IMR-90 (cell line): ENCODE results near the gene KIDINS220. TPM values are rescaled to one million over a fixed set of nuclear protein-coding genes. Genes with fewer than 3 reads are reported as not detected.

Source experiments
- ATAC-seq: fragments of 200-7000 bp; cut with Tn5 transposase; 2 replicates; pipeline ENCODE4 v1.9.1; 2020; ENCODE audit warnings: low read depth, mild to moderate bottlenecking, moderate library complexity
- BruUV-seq: library from RNA; stranded (reverse); fragments of 400-500 nt; replicated peaks from 2 replicates; lab custom pipeline; 2021; lab: Mats Ljungman, UMichigan
- CTCF ChIA-PET: fragments of 300-600 bp; formaldehyde crosslinking; extraction: SDS; loops from one replicate; lab custom pipeline; 2021; ENCODE audit warnings: antibody characterized with exemption; lab: Yijun Ruan, JAX
- POLR2A ChIA-PET: fragments of 300-600 bp; sonication (Branson Sonifier 250); formaldehyde crosslinking; loops from one replicate; lab custom pipeline; 2022; ENCODE audit warnings: antibody characterized with exemption; ENCODE audit not compliant: unreplicated experiment; lab: Charles Lee
- DNase-seq: peaks from one replicate; pipeline ENCODE4 v3.0.0; 2013
- H2AFZ ChIP-seq: replicated peaks from 2 replicates; pipeline ENCODE3; 2013; ENCODE audit warnings: low read length, mild to moderate bottlenecking; ENCODE audit not compliant: poor library complexity
- H2AK5ac ChIP-seq: 2 replicates; pipeline ENCODE4 v1.6.1; 2013; ENCODE audit warnings: low read depth, low read length, inconsistent platforms
- H2AK9ac ChIP-seq: replicated peaks from 2 replicates; pipeline ENCODE3; 2013; ENCODE audit warnings: mild to moderate bottlenecking, low read depth, low read length, moderate library complexity; ENCODE audit not compliant: poor library complexity
- H2BK120ac ChIP-seq: 2 replicates; pipeline ENCODE4 v1.6.1; 2013; ENCODE audit warnings: low read depth, low read length, inconsistent platforms
- H2BK15ac ChIP-seq: 3 replicates; pipeline ENCODE4 v1.6.1; 2013; ENCODE audit warnings: low read depth, low read length, inconsistent platforms
- H2BK20ac ChIP-seq: 2 replicates; pipeline ENCODE4 v1.6.1; 2013; ENCODE audit warnings: low read depth, mild to moderate bottlenecking, inconsistent platforms, low read length, moderate library complexity
- H2BK5ac ChIP-seq: 2 replicates; pipeline ENCODE4 v1.6.1; 2013; ENCODE audit warnings: mild to moderate bottlenecking, low read depth, low read length, inconsistent platforms; ENCODE audit not compliant: poor library complexity, severe bottlenecking
- H3K14ac ChIP-seq: replicated peaks from 2 replicates; pipeline ENCODE4 v1.6.1; 2013; ENCODE audit warnings: low read depth, low read length, inconsistent platforms
- H3K18ac ChIP-seq: 2 replicates; pipeline ENCODE4 v1.6.1; 2013; ENCODE audit warnings: low read depth, low read length, control low read depth
- H3K23ac ChIP-seq: 2 replicates; pipeline ENCODE4 v1.6.1; 2013; ENCODE audit warnings: low read depth, low read length, inconsistent platforms
- H3K27ac ChIP-seq: 2 replicates; pipeline ENCODE4 v1.5.1; 2013; ENCODE audit warnings: mild to moderate bottlenecking, control low read depth, low read length; ENCODE audit not compliant: insufficient read depth
- H3K27me3 ChIP-seq: 2 replicates; pipeline ENCODE4 v1.6.1; 2013; ENCODE audit warnings: low read length; ENCODE audit not compliant: control insufficient read depth, insufficient read depth
- H3K36me3 ChIP-seq: 2 replicates; pipeline ENCODE4 v1.6.1; 2013; ENCODE audit warnings: low read length, mixed read lengths; ENCODE audit not compliant: control insufficient read depth, insufficient read depth
- H3K4ac ChIP-seq: 2 replicates; pipeline ENCODE4 v1.6.1; 2013; ENCODE audit warnings: low read depth, low read length, inconsistent platforms
- H3K4me1 ChIP-seq: 2 replicates; pipeline ENCODE4 v1.6.1; 2013; ENCODE audit warnings: low read length, mixed read lengths; ENCODE audit not compliant: control insufficient read depth, insufficient read depth
- H3K4me2 ChIP-seq: 2 replicates; pipeline ENCODE4 v1.6.1; 2013; ENCODE audit warnings: low read depth, mild to moderate bottlenecking, control low read depth, low read length, moderate library complexity
- H3K4me3 ChIP-seq: 2 replicates; pipeline ENCODE4 v1.5.1; 2013; ENCODE audit warnings: low read depth, mild to moderate bottlenecking, control low read depth, low read length, moderate library complexity; ENCODE audit not compliant: insufficient read depth
- H3K56ac ChIP-seq: 2 replicates; pipeline ENCODE4 v1.6.1; 2013; ENCODE audit warnings: low read length, inconsistent platforms; ENCODE audit not compliant: insufficient read depth; ENCODE audit errors: extremely low read depth
- H3K79me1 ChIP-seq, 2 experiments: 2 replicates each; pipeline ENCODE4 v1.6.1; 2013; ENCODE audit warnings: low read length in 2 of 2, inconsistent platforms in 1 of 2, low read depth in 1 of 2
- H3K9ac ChIP-seq: 2 replicates; pipeline ENCODE4 v1.6.1; 2013; ENCODE audit warnings: low read depth, low read length, control low read depth
- H3K9me1 ChIP-seq: 2 replicates; pipeline ENCODE4 v1.6.1; 2013; ENCODE audit warnings: low read length, inconsistent platforms; ENCODE audit not compliant: insufficient read depth
- H3K9me3 ChIP-seq: 2 replicates; pipeline ENCODE4 v1.6.1; 2013; ENCODE audit warnings: low read length; ENCODE audit not compliant: control insufficient read depth, insufficient read depth
- H4K20me1 ChIP-seq: 2 replicates; pipeline ENCODE4 v1.6.1; 2013; ENCODE audit warnings: low read length, inconsistent platforms; ENCODE audit not compliant: insufficient read depth
- H4K5ac ChIP-seq: 2 replicates; pipeline ENCODE4 v1.6.1; 2013; ENCODE audit warnings: mild to moderate bottlenecking, low read depth, low read length, control low read depth
- H4K8ac ChIP-seq, 2 experiments: 2 replicates each; pipeline ENCODE4 v1.6.1; 2013; ENCODE audit warnings: low read depth in 2 of 2, low read length in 2 of 2, control low read depth in 1 of 2, inconsistent platforms in 1 of 2
- H4K91ac ChIP-seq: 2 replicates; pipeline ENCODE4 v1.6.1; 2013; ENCODE audit warnings: low read depth, low read length, inconsistent platforms; ENCODE audit not compliant: insufficient read depth
- MAFK ChIP-seq: IDR thresholded peaks from 2 replicates; pipeline ENCODE4 v1.6.1; 2012; ENCODE audit warnings: low read depth, low read length, improper control_type of control experiment
- WGBS, 2 experiments: methylation state at CpG; one replicate each; pipeline versions ENCODE4 v1.1.5 to v1.1.7; 2013; ENCODE audit warnings: missing lambda C conversion rate in 2 of 2; ENCODE audit not compliant: insufficient read length in 1 of 2; ENCODE audit errors: extremely low coverage in 2 of 2; 5-methylcytosine and 5-hydroxymethylcytosine counted together
- dilution Hi-C: fragments of 300-500 bp; cut with HindIII; formaldehyde crosslinking; loops from one replicate; pipeline ENCODE4 v1.14.3; 2018; ENCODE audit warnings: low sequenced_read_pairs; ENCODE audit not compliant: unreplicated experiment
- in situ Hi-C: fragments of 300-500 bp; cut with MboI; formaldehyde crosslinking; loops from 3 replicates; pipeline ENCODE4 v1.14.3; 2019; ENCODE audit warnings: low sequenced_read_pairs, inconsistent platforms, mixed read lengths
- intact Hi-C: fragments of 100-400 bp; cut with micrococcal nuclease; formaldehyde crosslinking; loops from 2 replicates; pipeline ENCODE4 v1.10.0; 2022
- polyA plus RNA-seq, 3 experiments: library from polyadenylated mRNA; depleted of rRNA; stranded (reverse); fragments of >200 nt; gene quantifications; 2 replicates each; pipeline ENCODE4 v1.2.3, GENCODE V29; 2012; ENCODE audit warnings: low replicate concordance in 1 of 3
- total RNA-seq: library from RNA; depleted of rRNA; stranded (reverse); fragments of >200 nt; gene quantifications from 2 replicates; pipeline ENCODE4 v1.2.3, GENCODE V29; 2012

Gene KIDINS220
- total and polyA plus RNA-seq, 2 of the 4 experiments (the other 2 are of a cell fraction): 23.1 to 63.4 TPM

GRCh38 chr2:8847400-8847799 lies 10.0 kb upstream of the KIDINS220 start:
- no peak overlapping the region for H2AK9ac ChIP-seq
- no peaks in the 10 kb centered on the region for H3K79me1 ChIP-seq
- H2BK15ac ChIP-seq: no peak overlapping the region
- H2AFZ ChIP-seq: no peak overlapping the region
- no TSS peak for BruUV-seq
- ChIA-PET POLR2A (interaction anchor here (0.5 kb wide), 1 partner anchor 10 kb away, joined by 5 read pairs; no protein-coding TSS in a partner anchor), CTCF (interaction anchor here (0.8 kb wide), 1 partner anchor 26 kb away, joined by 3 read pairs; no protein-coding TSS in a partner anchor)
- dilution Hi-C loops (no loop called here), in situ Hi-C loops (no loop called here), intact Hi-C loops (no loop called here)
- no peak for ATAC-seq
- H3K9me3 ChIP-seq: no peaks in the 10 kb centered on the region
- peak overlapping the region; percentile 57; the same call in 1 of the 2 replicates for H3K4me2 ChIP-seq
- no peaks in the 10 kb centered on the region for H4K20me1 ChIP-seq
- 0 out of 4 replicates have a peak overlapping the region, but pooled peaks of 1 of the 2 experiments have one; percentile 9 for H4K8ac ChIP-seq
- H2BK120ac ChIP-seq: no peak overlapping the region
- 0 out of 2 replicates have a peak overlapping the region, but pooled peaks have one; percentile 35 for H3K23ac ChIP-seq
- H2BK5ac ChIP-seq: no peak overlapping the region
- DNase-seq: peak; percentile 71
- H3K36me3 ChIP-seq: no peaks in the 10 kb centered on the region
- no CpG with 5 or more reads among the region's 6 CpGs for WGBS, 2 experiments
- H3K27ac ChIP-seq: no peak overlapping the region
- TF ChIP-seq MAFK: no peak
- peaks cover 5% of the 10 kb centered on the region for H3K9me1 ChIP-seq
- no peak overlapping the region for H3K18ac ChIP-seq
- H4K91ac ChIP-seq: no peak overlapping the region
- H3K14ac ChIP-seq: peak overlapping the region; percentile 63; the same call in 1 of the 2 replicates
- peak overlapping the region; percentile 5; the same call in 1 of the 2 replicates for H4K5ac ChIP-seq
- peaks cover 11% of the 10 kb centered on the region for H3K4me1 ChIP-seq
- H2BK20ac ChIP-seq: no peak overlapping the region
- no peak overlapping the region for H3K4me3 ChIP-seq
- H3K56ac ChIP-seq: no peak overlapping the region
- no peaks in the 10 kb centered on the region for H3K27me3 ChIP-seq
- H2AK5ac ChIP-seq: no peak overlapping the region
- no peak overlapping the region for H3K9ac ChIP-seq
- H3K4ac ChIP-seq: no peak overlapping the region
